Keratinocyte (primary cell): Measurements from ENCODE around the gene ECE2. TPM values are rescaled to one million over a fixed set of nuclear protein-coding genes. Genes with fewer than 3 reads are reported as not detected.

ENCODE experiments used
- DNase-seq: peaks from one replicate; pipeline ENCODE4 v3.0.0-alpha.2; 2011; ENCODE audit warnings: low read depth, missing footprints, low spot score
- FAIRE-seq: peaks from 2 replicates; lab custom pipeline; 2011; peaks lifted over from hg19 to GRCh38; lab: Jason Lieb, UNC
- H2AFZ ChIP-seq: 2 replicates; pipeline ENCODE4 v1.6.0; 2012; ENCODE audit warnings: low read length, control low read depth, inconsistent platforms; ENCODE audit not compliant: control insufficient read depth
- H3K27ac ChIP-seq: 2 replicates; pipeline ENCODE4 v1.5.1; 2011; ENCODE audit warnings: low read length; ENCODE audit not compliant: control insufficient read depth, insufficient read depth
- H3K27me3 ChIP-seq: 3 replicates; pipeline ENCODE4 v1.6.0; 2011; ENCODE audit warnings: low read length; ENCODE audit not compliant: control insufficient read depth, insufficient read depth; ENCODE audit errors: extremely low read depth
- H3K36me3 ChIP-seq, 2 experiments: 2 replicates in 1 of 2; 3 replicates in 1 of 2; pipeline ENCODE4 v1.5.1; 2011; ENCODE audit warnings: low read length in 2 of 2, mild to moderate bottlenecking in 1 of 2; ENCODE audit not compliant: control insufficient read depth in 2 of 2, insufficient read depth in 2 of 2; ENCODE audit errors: extremely low read depth in 1 of 2
- H3K4me1 ChIP-seq: 3 replicates; pipeline ENCODE4 v1.5.1; 2011; ENCODE audit warnings: low read length; ENCODE audit not compliant: control insufficient read depth, insufficient read depth; ENCODE audit errors: extremely low read depth
- H3K4me2 ChIP-seq: 3 replicates; pipeline ENCODE4 v1.6.0; 2011; ENCODE audit warnings: low read depth, low read length; ENCODE audit not compliant: control insufficient read depth, insufficient read depth; ENCODE audit errors: extremely low read depth
- H3K4me3 ChIP-seq, 3 experiments: fragments of 200-600 bp in 1 of 3; sonication (generic) in 1 of 3; 2 replicates in 2 of 3; 3 replicates in 1 of 3; pipeline ENCODE4 v1.5.1; 2011 to 2016; ENCODE audit warnings: low read length in 3 of 3, mild to moderate bottlenecking in 3 of 3, control low read depth in 2 of 3, inconsistent platforms in 1 of 3, low read depth in 1 of 3, mixed read lengths in 1 of 3, mixed run types in 1 of 3, moderate library complexity in 1 of 3; ENCODE audit not compliant: control insufficient read depth in 2 of 3, insufficient read depth in 2 of 3; ENCODE audit errors: extremely low read depth in 1 of 3
- H3K79me2 ChIP-seq: 2 replicates; pipeline ENCODE4 v1.6.0; 2012; ENCODE audit warnings: low read length; ENCODE audit not compliant: control insufficient read depth, insufficient read depth
- H3K9ac ChIP-seq: 3 replicates; pipeline ENCODE4 v1.6.0; 2011; ENCODE audit warnings: low read length; ENCODE audit not compliant: control insufficient read depth, insufficient read depth; ENCODE audit errors: extremely low read depth
- H3K9me1 ChIP-seq: 3 replicates; pipeline ENCODE4 v1.6.0; 2011; ENCODE audit warnings: low read length; ENCODE audit not compliant: control insufficient read depth, insufficient read depth; ENCODE audit errors: extremely low read depth
- H3K9me3 ChIP-seq: 2 replicates; pipeline ENCODE4 v1.5.1; 2012; ENCODE audit warnings: low read depth, low read length; ENCODE audit not compliant: control insufficient read depth
- H4K20me1 ChIP-seq: 3 replicates; pipeline ENCODE4 v1.6.0; 2011; ENCODE audit warnings: low read length; ENCODE audit not compliant: control insufficient read depth, insufficient read depth; ENCODE audit errors: extremely low read depth
- EZH2 ChIP-seq: IDR thresholded peaks from one replicate; pipeline ENCODE4 v1.6.1; 2012; ENCODE audit warnings: inconsistent platforms, mild to moderate bottlenecking, low read length, moderate library complexity
- dilution Hi-C: fragments of 300-500 bp; cut with MboI; formaldehyde crosslinking; loops from one replicate; pipeline ENCODE4 v1.7.0; 2020; ENCODE audit warnings: low sequenced_read_pairs; ENCODE audit not compliant: extremely low pct_ligation_motif_present
- polyA plus RNA-seq, 5 experiments: library from polyadenylated mRNA; depleted of rRNA in 3 of 5; stranded (reverse) in 3 of 5; stranded (forward) in 1 of 5; unstranded in 1 of 5; fragments of >200 nt; gene quantifications; 1 replicate in 1 of 5; 2 replicates in 3 of 5; 3 replicates in 1 of 5; pipeline versions ENCODE4 v1.2.1 to v1.2.3, GENCODE V29; 2011 to 2012; ENCODE audit warnings: missing spikeins in 2 of 5, low read depth in 1 of 5, low replicate concordance in 1 of 5
- TF ChIP-seq, protein P1 (sequence below), 3 experiments: IDR thresholded peaks in 1 of 3; conservative IDR thresholded peaks in 1 of 3; optimal IDR thresholded peaks in 1 of 3; 2 replicates in 2 of 3; 3 replicates in 1 of 3; pipeline versions ENCODE3 to v1.5.1; 2011; ENCODE audit warnings: low read length in 3 of 3, mild to moderate bottlenecking in 3 of 3, moderate library complexity in 2 of 3, control low read depth in 1 of 3, inconsistent platforms in 1 of 3; ENCODE audit not compliant: insufficient read depth in 2 of 3; ENCODE audit errors: extremely low read depth in 1 of 3

ECE2 gene
- polyA plus RNA-seq, 1 donor (not counting 4 experiments of a cell fraction or from before 2014, with no cell fraction given), result not detected

GRCh38 chr3:184260724-184261269 is 15.0 kb upstream of the ECE2 start:
- no peak overlapping the region for H3K9ac ChIP-seq
- TF ChIP-seq, protein P1, sequence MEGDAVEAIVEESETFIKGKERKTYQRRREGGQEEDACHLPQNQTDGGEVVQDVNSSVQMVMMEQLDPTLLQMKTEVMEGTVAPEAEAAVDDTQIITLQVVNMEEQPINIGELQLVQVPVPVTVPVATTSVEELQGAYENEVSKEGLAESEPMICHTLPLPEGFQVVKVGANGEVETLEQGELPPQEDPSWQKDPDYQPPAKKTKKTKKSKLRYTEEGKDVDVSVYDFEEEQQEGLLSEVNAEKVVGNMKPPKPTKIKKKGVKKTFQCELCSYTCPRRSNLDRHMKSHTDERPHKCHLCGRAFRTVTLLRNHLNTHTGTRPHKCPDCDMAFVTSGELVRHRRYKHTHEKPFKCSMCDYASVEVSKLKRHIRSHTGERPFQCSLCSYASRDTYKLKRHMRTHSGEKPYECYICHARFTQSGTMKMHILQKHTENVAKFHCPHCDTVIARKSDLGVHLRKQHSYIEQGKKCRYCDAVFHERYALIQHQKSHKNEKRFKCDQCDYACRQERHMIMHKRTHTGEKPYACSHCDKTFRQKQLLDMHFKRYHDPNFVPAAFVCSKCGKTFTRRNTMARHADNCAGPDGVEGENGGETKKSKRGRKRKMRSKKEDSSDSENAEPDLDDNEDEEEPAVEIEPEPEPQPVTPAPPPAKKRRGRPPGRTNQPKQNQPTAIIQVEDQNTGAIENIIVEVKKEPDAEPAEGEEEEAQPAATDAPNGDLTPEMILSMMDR (optimal IDR thresholded peaks at IDR 0.05 in 1 of 3, IDR thresholded peaks at IDR 0.05 in 1 of 3, conservative IDR thresholded peaks at IDR 0.05 in 1 of 3; ENCODE audit: extremely low read depth in 1 of 3, insufficient read depth in 2 of 3, low read length in 3 of 3), result no peak
- peak; percentile 65 for TF ChIP-seq EZH2
- no peak for FAIRE-seq
- H3K36me3 ChIP-seq, result peaks cover 4 to 6% of the 10 kb centered on the region in 2 experiments
- peak overlapping the region; percentile 35 for H3K4me2 ChIP-seq
- no peak for DNase-seq
- H3K9me1 ChIP-seq, result no peaks in the 10 kb centered on the region
- dilution Hi-C loops, result no loop called here
- peaks cover 22% of the 10 kb centered on the region for H3K27me3 ChIP-seq
- no peak overlapping the region for H2AFZ ChIP-seq
- peak overlapping the region; percentile 30 to 59 (median 49) for H3K4me3 ChIP-seq
- no peak overlapping the region for H3K27ac ChIP-seq
- H4K20me1 ChIP-seq, result no peaks in the 10 kb centered on the region
- no peaks in the 10 kb centered on the region for H3K79me2 ChIP-seq
- peaks cover 13% of the 10 kb centered on the region for H3K4me1 ChIP-seq
- no peaks in the 10 kb centered on the region for H3K9me3 ChIP-seq

GRCh38 chr3:184261270-184261853 is 14.5 kb upstream of the ECE2 start, which contains the start of gene CAMK2N2:
CAMK2N2 (minus strand) TSS chr3:184261553; CDS start chr3:184261285, 268 bp downstream.
- peak within 1 kb of the TSS; percentile 39 to 59 (median 58) for H3K4me3 ChIP-seq
- H3K36me3 ChIP-seq, result peaks cover 4 to 6% of the 10 kb centered on the region in 2 experiments
- peak within 1 kb of the TSS; percentile 50 for H3K9ac ChIP-seq
- H2AFZ ChIP-seq, result peak within 1 kb of the TSS; percentile 43
- no peak for TF ChIP-seq EZH2
- TF ChIP-seq, protein P1 (optimal IDR thresholded peaks at IDR 0.05 in 1 of 3, IDR thresholded peaks at IDR 0.05 in 1 of 3, conservative IDR thresholded peaks at IDR 0.05 in 1 of 3; ENCODE audit: extremely low read depth in 1 of 3, insufficient read depth in 2 of 3, low read length in 3 of 3), result no peak
- DNase-seq, result no peak
- peak within 1 kb of the TSS; percentile 81 for H3K4me2 ChIP-seq
- dilution Hi-C loops, result no loop called here
- no peaks in the 10 kb centered on the region for H4K20me1 ChIP-seq
- H3K9me1 ChIP-seq, result no peaks in the 10 kb centered on the region
- no peaks in the 10 kb centered on the region for H3K9me3 ChIP-seq
- FAIRE-seq, result no peak
- H3K4me1 ChIP-seq, result peaks cover 13% of the 10 kb centered on the region
- H3K79me2 ChIP-seq, result no peaks in the 10 kb centered on the region
- H3K27ac ChIP-seq, result no peak within 1 kb of the TSS
- H3K27me3 ChIP-seq, result peaks cover 22% of the 10 kb centered on the region
